Liver (tissue), 9 donors: ENCODE results near the gene PFN3. TPM values are rescaled to one million over a fixed set of nuclear protein-coding genes. Genes with fewer than 3 reads are reported as not detected.

Source experiments
- DNase-seq: peaks from one replicate; pipeline ENCODE4 v3.0.0-alpha.2; 2017; ENCODE audit warnings: low spot score
- H3K27ac ChIP-seq, 2 donors: one replicate each; pipeline ENCODE4 v1.7.0; 2013; ENCODE audit warnings: inconsistent platforms in 2 of 2, low read length in 2 of 2, control low read depth in 1 of 2, low read depth in 1 of 2, mild to moderate bottlenecking in 1 of 2
- H3K27me3 ChIP-seq, 4 donors: one replicate each; pipeline versions ENCODE4 v1.6.1 to v1.7.0; 2013; ENCODE audit warnings: low read length in 3 of 4, inconsistent platforms in 1 of 4, mild to moderate bottlenecking in 1 of 4, moderate library complexity in 1 of 4; ENCODE audit not compliant: control insufficient read depth in 4 of 4, insufficient read depth in 4 of 4
- H3K36me3 ChIP-seq, 4 donors: one replicate each; pipeline versions ENCODE4 v1.6.1 to v1.7.0; 2013; ENCODE audit warnings: low read length in 3 of 4, mild to moderate bottlenecking in 3 of 4, low read depth in 1 of 4, moderate library complexity in 1 of 4; ENCODE audit not compliant: control insufficient read depth in 4 of 4, insufficient read depth in 3 of 4
- H3K4me1 ChIP-seq, 4 donors: one replicate each; pipeline versions ENCODE4 v1.6.1 to v1.7.0; 2013; ENCODE audit warnings: low read length in 3 of 4, mild to moderate bottlenecking in 3 of 4, moderate library complexity in 1 of 4; ENCODE audit not compliant: control insufficient read depth in 4 of 4, insufficient read depth in 4 of 4
- H3K4me3 ChIP-seq, 3 donors: one replicate each; pipeline versions ENCODE4 v1.6.1 to v1.7.0; 2013; ENCODE audit warnings: low read length in 3 of 3, control low read depth in 1 of 3, low read depth in 1 of 3, mild to moderate bottlenecking in 1 of 3
- H3K9ac ChIP-seq, 2 donors: one replicate each; pipeline ENCODE4 v1.7.0; 2013; ENCODE audit warnings: low read length in 2 of 2, mild to moderate bottlenecking in 2 of 2, moderate library complexity in 2 of 2, control low read depth in 1 of 2, low read depth in 1 of 2
- H3K9me3 ChIP-seq, 4 donors: one replicate each; pipeline versions ENCODE4 v1.6.1 to v1.7.0; 2013; ENCODE audit warnings: low read length in 3 of 4; ENCODE audit not compliant: control insufficient read depth in 4 of 4
- FOXA1 ChIP-seq: IDR thresholded peaks from 2 replicates; pipeline ENCODE4 v1.6.1; 2016; ENCODE audit warnings: antibody characterized with exemption
- FOXA2 ChIP-seq: IDR thresholded peaks from 2 replicates; pipeline ENCODE4 v1.6.1; 2016; ENCODE audit warnings: antibody characterized with exemption
- HNF4A ChIP-seq, 2 donors: conservative IDR thresholded peaks; 2 replicates each; pipeline ENCODE4 v1.6.1; 2016; ENCODE audit warnings: antibody characterized with exemption in 2 of 2, mild to moderate bottlenecking in 2 of 2
- HNF4G ChIP-seq: IDR thresholded peaks from 2 replicates; pipeline ENCODE4 v1.6.1; 2016; ENCODE audit warnings: antibody characterized with exemption
- JUND ChIP-seq, 2 donors: IDR thresholded peaks; 2 replicates each; pipeline ENCODE4 v1.6.1; 2016; ENCODE audit warnings: antibody characterized with exemption in 2 of 2
- NR2F2 ChIP-seq: IDR thresholded peaks from 2 replicates; pipeline ENCODE4 v1.6.1; 2016; ENCODE audit warnings: antibody characterized with exemption
- RAD21 ChIP-seq, 2 donors: IDR thresholded peaks; 2 replicates each; pipeline ENCODE4 v1.6.1; 2016; ENCODE audit warnings: antibody characterized with exemption in 2 of 2, mild to moderate bottlenecking in 2 of 2
- YY1 ChIP-seq: IDR thresholded peaks from 2 replicates; pipeline ENCODE4 v1.6.1; 2016; ENCODE audit warnings: antibody characterized with exemption, mild to moderate bottlenecking
- WGBS: extraction: QIAGEN DNeasy Blood & Tissue Kit; methylation state at CpG from one replicate; pipeline ENCODE4 v1.1.7; 2013; 5-methylcytosine and 5-hydroxymethylcytosine counted together
- polyA plus RNA-seq, 2 donors: library from polyadenylated mRNA; stranded (reverse) in 1 of 2; unstranded in 1 of 2; fragments of 200-250 nt in 1 of 2; fragments of >200 nt in 1 of 2; fragmentation: Nextera tagmentation in 1 of 2; extraction: Ambion mirVana in 1 of 2; gene quantifications; one replicate each; pipeline versions ENCODE4 v1.2.1 to v1.2.3, GENCODE V29; 2013 to 2015
- total RNA-seq, 2 donors: library from RNA; depleted of rRNA; stranded (reverse); fragments of >200 nt; gene quantifications; one replicate each; pipeline ENCODE4 v1.2.3, GENCODE V29; 2014
- TF ChIP-seq, protein P1 (sequence below): IDR thresholded peaks from 2 replicates; pipeline ENCODE4 v1.6.1; 2016; ENCODE audit warnings: antibody characterized with exemption
- TF ChIP-seq, protein P2 (sequence below): IDR thresholded peaks from 2 replicates; pipeline ENCODE4 v1.6.1; 2016; ENCODE audit warnings: antibody characterized with exemption, mild to moderate bottlenecking
- TF ChIP-seq, protein P3 (sequence below): IDR thresholded peaks from 2 replicates; pipeline ENCODE4 v1.6.1; 2016; ENCODE audit warnings: antibody characterized with exemption
- TF ChIP-seq, protein P4 (sequence below): fragments of 150-350 bp; IDR thresholded peaks from 2 replicates; pipeline ENCODE4 v1.5.1; 2017; ENCODE audit warnings: improper control_type of control experiment, low read depth, low read length; ENCODE audit not compliant: missing input control
- TF ChIP-seq, protein P5 (sequence below): IDR thresholded peaks from 2 replicates; pipeline ENCODE4 v1.6.1; 2016; ENCODE audit warnings: antibody characterized with exemption
- donor health status: healthy.
- donor health status: healthy.
- donor health status: healthy.
- donor health status: healthy.
- donor health status: healthy.

The PFN3 gene
- total and polyA plus RNA-seq, 4 donors = not detected

DNA sequence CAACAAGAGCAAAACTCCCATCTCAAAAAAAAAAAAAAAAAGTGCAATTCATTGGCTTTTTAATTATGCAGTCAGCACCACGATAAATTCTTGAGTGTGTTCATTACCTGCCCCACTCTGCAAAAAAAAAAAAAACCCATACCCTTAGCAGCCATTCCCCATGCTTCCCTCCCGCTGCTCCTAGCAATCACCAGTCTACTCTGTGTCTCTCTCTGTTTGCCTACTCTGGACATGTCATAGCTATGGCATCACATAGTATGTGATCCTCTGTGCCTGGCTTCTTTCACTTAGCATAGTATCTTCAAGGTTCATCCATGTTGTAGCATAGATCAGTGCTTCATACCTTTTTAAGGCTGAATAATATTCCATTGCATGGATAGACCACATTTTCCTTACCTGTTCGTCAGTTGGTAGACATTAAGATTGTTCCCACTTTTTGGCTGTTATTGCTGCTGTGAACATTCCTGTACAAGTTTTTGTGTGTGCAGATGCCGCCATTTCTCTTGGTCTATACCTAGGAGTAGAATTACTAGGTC lies 39.1 kb upstream of the PFN3 start:
- Histone ChIP-seq H3K4me3 (no peak overlapping the region), H3K4me1 (no peaks in the 10 kb centered on the region), H3K27me3 (no peaks in the 10 kb centered on the region), H3K36me3 (peaks cover 5 to 23% (median 14%) of the 10 kb centered on the region in 4 donors), H3K9me3 (no peaks in the 10 kb centered on the region), H3K27ac (no peak overlapping the region), H3K9ac (no peak overlapping the region)
- DNase-seq = no peak
- 95% methylated on average over 4 of the region's 4 CpGs for WGBS
- TF ChIP-seq FOXA2 = no peak
- no peak for TF ChIP-seq NR2F2
- TF ChIP-seq YY1 = no peak
- TF ChIP-seq, protein P1, sequence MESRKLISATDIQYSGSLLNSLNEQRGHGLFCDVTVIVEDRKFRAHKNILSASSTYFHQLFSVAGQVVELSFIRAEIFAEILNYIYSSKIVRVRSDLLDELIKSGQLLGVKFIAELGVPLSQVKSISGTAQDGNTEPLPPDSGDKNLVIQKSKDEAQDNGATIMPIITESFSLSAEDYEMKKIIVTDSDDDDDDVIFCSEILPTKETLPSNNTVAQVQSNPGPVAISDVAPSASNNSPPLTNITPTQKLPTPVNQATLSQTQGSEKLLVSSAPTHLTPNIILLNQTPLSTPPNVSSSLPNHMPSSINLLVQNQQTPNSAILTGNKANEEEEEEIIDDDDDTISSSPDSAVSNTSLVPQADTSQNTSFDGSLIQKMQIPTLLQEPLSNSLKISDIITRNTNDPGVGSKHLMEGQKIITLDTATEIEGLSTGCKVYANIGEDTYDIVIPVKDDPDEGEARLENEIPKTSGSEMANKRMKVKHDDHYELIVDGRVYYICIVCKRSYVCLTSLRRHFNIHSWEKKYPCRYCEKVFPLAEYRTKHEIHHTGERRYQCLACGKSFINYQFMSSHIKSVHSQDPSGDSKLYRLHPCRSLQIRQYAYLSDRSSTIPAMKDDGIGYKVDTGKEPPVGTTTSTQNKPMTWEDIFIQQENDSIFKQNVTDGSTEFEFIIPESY = no peak
- TF ChIP-seq JUND (IDR thresholded peaks at IDR 0.05) = no peak
- TF ChIP-seq RAD21 (IDR thresholded peaks at IDR 0.05) = no peak
- TF ChIP-seq, protein P2, sequence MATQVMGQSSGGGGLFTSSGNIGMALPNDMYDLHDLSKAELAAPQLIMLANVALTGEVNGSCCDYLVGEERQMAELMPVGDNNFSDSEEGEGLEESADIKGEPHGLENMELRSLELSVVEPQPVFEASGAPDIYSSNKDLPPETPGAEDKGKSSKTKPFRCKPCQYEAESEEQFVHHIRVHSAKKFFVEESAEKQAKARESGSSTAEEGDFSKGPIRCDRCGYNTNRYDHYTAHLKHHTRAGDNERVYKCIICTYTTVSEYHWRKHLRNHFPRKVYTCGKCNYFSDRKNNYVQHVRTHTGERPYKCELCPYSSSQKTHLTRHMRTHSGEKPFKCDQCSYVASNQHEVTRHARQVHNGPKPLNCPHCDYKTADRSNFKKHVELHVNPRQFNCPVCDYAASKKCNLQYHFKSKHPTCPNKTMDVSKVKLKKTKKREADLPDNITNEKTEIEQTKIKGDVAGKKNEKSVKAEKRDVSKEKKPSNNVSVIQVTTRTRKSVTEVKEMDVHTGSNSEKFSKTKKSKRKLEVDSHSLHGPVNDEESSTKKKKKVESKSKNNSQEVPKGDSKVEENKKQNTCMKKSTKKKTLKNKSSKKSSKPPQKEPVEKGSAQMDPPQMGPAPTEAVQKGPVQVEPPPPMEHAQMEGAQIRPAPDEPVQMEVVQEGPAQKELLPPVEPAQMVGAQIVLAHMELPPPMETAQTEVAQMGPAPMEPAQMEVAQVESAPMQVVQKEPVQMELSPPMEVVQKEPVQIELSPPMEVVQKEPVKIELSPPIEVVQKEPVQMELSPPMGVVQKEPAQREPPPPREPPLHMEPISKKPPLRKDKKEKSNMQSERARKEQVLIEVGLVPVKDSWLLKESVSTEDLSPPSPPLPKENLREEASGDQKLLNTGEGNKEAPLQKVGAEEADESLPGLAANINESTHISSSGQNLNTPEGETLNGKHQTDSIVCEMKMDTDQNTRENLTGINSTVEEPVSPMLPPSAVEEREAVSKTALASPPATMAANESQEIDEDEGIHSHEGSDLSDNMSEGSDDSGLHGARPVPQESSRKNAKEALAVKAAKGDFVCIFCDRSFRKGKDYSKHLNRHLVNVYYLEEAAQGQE = no peak
- TF ChIP-seq, protein P3, sequence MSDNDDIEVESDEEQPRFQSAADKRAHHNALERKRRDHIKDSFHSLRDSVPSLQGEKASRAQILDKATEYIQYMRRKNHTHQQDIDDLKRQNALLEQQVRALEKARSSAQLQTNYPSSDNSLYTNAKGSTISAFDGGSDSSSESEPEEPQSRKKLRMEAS = no peak
- TF ChIP-seq, protein P4, sequence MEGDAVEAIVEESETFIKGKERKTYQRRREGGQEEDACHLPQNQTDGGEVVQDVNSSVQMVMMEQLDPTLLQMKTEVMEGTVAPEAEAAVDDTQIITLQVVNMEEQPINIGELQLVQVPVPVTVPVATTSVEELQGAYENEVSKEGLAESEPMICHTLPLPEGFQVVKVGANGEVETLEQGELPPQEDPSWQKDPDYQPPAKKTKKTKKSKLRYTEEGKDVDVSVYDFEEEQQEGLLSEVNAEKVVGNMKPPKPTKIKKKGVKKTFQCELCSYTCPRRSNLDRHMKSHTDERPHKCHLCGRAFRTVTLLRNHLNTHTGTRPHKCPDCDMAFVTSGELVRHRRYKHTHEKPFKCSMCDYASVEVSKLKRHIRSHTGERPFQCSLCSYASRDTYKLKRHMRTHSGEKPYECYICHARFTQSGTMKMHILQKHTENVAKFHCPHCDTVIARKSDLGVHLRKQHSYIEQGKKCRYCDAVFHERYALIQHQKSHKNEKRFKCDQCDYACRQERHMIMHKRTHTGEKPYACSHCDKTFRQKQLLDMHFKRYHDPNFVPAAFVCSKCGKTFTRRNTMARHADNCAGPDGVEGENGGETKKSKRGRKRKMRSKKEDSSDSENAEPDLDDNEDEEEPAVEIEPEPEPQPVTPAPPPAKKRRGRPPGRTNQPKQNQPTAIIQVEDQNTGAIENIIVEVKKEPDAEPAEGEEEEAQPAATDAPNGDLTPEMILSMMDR = no peak
- TF ChIP-seq, protein P5, sequence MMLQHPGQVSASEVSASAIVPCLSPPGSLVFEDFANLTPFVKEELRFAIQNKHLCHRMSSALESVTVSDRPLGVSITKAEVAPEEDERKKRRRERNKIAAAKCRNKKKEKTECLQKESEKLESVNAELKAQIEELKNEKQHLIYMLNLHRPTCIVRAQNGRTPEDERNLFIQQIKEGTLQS = no peak
- no peak for TF ChIP-seq FOXA1

DNA sequence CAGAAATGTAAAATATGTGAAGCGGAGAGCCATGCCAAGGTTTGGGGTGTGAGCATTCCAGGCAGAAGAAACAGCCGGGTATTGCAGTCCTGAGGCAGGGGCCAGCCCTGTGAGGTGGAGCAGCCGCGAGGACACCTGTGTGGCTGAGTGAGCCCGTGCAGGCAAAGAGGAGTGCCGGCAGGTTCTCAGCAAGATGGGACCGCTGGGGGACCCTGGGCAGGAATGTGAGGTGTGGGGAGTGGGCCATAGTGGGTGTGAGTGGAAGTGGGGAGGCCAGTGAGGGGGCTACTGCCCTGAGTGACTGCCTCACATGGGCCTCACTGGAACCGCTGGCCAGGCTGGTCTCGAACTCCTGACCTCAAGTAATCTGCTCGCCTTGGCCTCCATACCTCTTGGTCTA lies 38.0 kb upstream of the PFN3 start:
- 96% methylated on average over 10 of the region's 10 CpGs for WGBS
- Histone ChIP-seq H3K27ac (no peak overlapping the region), H3K9ac (no peak overlapping the region), H3K27me3 (no peaks in the 10 kb centered on the region), H3K4me3 (no peak overlapping the region), H3K4me1 (no peaks in the 10 kb centered on the region), H3K9me3 (no peaks in the 10 kb centered on the region), H3K36me3 (peaks cover 8 to 28% (median 18%) of the 10 kb centered on the region in 4 donors)
- DNase-seq = no peak
- TF ChIP-seq, protein P1 = no peak
- TF ChIP-seq HNF4A (conservative IDR thresholded peaks at IDR 0.05) (no peak), FOXA1 (no peak), HNF4G (no peak), RAD21 (IDR thresholded peaks at IDR 0.05) (no peak), FOXA2 (no peak)
- TF ChIP-seq, protein P3 = no peak
